HG03108 (cell line): ENCODE measurements around the gene KCNA2.

ENCODE experiments used
- ATAC-seq: cut with Tn5 transposase; IDR thresholded peaks from one replicate; pipeline ENCODE4 v1.9.1; 2021; ENCODE audit warnings: moderate library complexity; ENCODE audit not compliant: unreplicated experiment

Gene KCNA2

GRCh38 chr1:110630839-110631663 is 24.9 kb upstream of the KCNA2 start:
- ATAC-seq: peak; percentile 54

GRCh38 chr1:110628323-110629105 is 22.4 kb upstream of the KCNA2 start:
- ATAC-seq: no peak

- ATAC-seq: no peak
Observed at GRCh38 chr1:110627764-110628163, 21.6 kb upstream of the KCNA2 start.

GRCh38 chr1:110626889-110627288 is 20.7 kb upstream of the KCNA2 start:
- ATAC-seq: no peak

DNA sequence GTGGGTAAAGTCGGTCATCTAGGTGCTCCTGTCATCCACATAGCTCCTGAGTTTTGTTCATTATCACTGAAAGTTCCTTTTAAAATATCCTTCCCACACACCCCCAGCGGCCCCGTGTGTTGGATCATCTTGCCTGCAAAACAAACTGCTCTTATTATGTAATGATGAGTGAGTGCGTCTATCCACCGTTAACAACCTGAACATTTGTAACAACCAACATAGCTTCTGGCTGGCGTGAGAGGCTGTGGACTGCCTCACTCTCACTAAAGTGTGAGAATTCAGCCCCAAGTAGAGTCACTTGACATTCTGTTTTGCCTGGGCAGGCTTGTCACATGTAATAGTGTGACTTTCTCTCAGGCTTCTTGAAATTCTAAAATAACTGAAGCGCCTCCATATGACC is 14.5 kb upstream of the KCNA2 start:
- ATAC-seq: no peak

DNA sequence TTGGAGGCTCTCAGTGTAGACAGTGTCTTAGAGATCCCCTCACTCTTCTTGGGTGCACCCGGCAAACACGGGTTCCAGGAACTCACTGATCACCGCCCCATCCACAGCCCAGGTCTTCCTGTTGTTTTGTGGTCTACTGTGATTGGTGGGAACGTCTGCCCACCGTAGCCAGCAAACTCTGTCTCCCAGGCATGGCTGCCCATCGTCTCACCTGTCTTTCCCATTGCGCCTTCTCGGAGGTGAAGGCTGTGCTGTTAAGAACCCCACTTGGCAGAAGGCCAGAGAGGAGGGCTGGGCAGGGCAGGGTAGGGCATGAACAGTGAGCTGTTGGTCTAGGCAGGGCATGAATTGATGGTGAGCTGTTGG is 14.1 kb upstream of the KCNA2 start:
- ATAC-seq: no peak

- ATAC-seq: peak; percentile 76
Observed at GRCh38 chr1:110619412-110620249, 13.5 kb upstream of the KCNA2 start.

DNA sequence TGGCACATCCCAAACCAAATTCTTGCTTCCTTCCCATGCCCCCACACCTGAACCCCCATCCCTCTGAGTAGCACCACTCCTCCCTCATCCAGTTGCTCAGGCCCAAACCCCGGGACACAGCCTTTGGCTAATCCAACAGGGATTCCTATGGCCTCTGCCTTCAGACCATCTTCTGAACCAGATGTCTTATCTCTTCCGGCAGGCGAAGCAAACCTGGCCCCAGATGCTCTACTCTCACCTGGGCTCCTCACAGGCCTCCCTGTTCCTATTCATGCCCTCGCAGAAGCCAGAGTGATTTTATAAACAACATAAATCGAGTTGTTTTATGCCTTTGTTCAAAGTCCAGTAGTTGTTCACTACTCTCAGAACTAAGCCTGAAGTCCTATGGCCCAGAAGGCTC is 12.5 kb upstream of the KCNA2 start:
- ATAC-seq: no peak

DNA sequence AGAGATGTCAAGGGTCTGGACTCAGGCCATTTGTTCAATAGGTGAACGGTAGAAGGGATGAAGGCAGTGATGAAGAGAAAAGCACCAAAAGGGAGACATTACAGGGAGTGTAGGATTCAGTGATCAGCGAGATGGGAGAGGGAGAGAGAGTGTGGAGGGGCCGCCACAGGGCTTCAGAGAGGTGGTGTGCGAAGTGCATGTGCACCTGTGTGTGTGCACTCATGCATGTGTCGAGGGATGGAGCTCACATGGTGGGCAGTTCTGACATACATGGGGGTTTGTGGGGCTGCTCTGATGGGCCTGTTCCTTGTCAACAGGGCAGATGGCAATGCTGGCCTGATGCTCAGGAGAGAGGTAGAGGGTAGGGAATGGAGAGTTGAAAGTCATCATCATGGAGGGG is 11.4 kb upstream of the KCNA2 start:
- no peak for ATAC-seq

DNA sequence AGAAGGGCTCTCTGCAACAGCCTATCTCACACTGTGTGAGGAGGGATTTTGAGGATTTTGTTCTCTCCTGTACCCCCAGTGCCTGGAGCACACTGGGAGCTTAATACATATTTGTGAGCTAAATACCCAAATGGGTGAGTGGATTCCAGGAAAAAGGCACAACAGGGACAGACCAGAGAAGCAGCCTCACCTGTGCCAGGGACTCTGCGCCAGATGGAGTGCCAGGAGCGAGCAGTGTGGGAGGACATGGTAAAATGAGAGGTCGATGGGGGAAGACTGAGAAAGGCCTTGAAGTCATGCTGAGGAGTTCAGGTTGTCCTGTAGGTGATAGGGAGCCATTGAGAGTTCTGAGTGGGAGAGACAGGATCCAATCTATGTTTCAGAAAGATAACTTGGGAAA is 11.0 kb upstream of the KCNA2 start:
- no peak for ATAC-seq

DNA sequence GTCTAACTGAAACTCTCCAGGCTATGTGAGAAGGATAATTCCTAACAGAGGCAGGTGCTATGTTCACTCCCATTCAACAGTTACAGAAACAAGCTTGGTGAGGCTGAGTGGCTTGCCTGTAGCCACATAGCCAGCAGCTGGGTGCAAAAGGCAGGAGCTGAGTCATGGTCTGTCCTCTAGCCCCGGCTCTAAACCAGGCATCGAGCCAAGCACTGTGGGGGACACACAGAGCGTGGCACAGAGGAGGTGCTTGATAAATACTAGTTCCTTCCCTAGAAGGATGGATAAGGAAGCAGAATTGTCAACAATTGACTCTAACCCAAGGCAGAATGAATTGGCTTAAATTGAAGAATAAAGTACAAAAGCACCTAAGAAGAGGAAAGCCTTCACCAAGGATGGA is 10.4 kb upstream of the KCNA2 start:
- no peak for ATAC-seq

DNA sequence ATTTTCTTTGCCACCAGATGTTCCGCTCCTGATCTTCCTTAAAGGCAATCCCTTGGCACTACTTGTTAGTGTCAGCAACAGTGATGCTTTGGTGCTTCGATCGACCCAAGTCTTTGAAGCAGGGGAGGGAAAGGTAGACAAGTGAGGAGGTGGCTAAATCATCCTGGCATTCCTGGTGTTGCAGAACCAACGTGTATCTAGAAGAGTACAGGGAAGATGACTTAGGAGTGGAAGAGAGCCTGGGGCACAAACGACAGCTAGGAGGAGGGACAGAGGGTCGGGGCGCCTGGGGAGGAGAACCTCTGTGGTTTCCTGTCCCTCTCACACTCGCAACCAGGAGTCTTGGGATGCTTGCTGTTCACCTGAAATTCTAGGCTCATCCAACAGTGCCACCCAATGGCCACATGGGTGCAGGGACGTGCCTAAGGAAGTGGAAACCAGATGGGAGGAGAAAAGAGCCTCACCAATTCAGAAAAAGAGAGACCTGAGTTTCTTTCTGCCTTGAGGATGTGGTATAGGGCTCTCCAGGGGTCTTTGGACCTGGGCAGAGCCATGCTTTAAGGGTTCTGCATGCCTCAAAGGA is 9.5 kb upstream of the KCNA2 start:
- ATAC-seq: no peak

GRCh38 chr1:110612060-110612745 is 6.0 kb upstream of the KCNA2 start:
- no peak for ATAC-seq

DNA sequence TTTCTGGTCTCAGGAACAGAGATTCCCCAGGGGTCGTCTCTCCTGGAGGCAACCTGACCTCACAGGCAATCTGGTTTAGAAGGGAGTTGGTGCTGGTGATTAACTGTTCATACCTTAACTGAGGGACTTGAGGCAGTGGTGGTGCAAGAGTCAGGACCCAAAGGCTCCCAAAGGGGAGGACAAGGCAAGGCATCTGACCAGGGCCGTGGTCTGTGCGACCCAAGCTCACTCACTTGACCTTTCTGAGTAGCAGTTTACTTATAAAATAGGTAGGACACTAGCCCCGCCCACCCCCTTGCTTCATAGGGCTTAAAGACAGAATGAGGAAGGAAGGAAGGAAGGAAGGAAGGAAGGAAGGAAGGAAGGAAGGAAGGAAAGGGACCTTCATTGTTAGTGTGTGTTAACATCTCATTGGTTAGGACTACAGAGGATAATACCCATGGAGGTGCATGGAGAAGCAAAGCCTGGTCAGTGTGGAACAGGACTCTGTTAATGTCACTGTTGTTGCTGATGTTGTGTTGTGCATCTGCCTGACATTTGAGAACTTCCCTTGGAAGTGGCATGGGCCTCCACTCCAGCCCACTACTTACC is 4.6 kb upstream of the KCNA2 start:
- no peak for ATAC-seq

GRCh38 chr1:110610084-110610483 is 3.9 kb upstream of the KCNA2 start:
- no peak for ATAC-seq

DNA sequence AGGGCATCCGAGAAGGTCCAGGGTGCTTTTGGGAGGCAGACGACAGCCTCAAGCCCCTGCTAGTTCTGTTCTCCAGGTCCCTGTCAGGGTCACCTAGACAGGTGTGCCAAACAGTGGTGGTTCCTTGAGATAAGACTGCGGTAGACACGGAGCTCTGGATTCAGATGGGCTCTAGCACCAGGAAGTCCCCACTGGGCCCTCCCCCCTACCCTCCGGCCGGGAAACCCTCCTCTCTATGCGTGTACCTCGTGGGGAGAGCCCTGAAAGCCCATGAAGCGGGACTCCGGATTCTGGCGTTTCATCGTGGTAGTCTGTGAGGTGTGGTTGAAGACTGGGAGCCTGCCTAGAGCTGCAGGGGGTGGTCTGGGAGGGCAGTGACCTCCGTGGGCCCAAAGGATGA is 2.1 kb upstream of the KCNA2 start:
- ATAC-seq: no peak

GRCh38 chr1:110607536-110608230 is 1.5 kb upstream of the KCNA2 start:
- ATAC-seq: no peak

DNA sequence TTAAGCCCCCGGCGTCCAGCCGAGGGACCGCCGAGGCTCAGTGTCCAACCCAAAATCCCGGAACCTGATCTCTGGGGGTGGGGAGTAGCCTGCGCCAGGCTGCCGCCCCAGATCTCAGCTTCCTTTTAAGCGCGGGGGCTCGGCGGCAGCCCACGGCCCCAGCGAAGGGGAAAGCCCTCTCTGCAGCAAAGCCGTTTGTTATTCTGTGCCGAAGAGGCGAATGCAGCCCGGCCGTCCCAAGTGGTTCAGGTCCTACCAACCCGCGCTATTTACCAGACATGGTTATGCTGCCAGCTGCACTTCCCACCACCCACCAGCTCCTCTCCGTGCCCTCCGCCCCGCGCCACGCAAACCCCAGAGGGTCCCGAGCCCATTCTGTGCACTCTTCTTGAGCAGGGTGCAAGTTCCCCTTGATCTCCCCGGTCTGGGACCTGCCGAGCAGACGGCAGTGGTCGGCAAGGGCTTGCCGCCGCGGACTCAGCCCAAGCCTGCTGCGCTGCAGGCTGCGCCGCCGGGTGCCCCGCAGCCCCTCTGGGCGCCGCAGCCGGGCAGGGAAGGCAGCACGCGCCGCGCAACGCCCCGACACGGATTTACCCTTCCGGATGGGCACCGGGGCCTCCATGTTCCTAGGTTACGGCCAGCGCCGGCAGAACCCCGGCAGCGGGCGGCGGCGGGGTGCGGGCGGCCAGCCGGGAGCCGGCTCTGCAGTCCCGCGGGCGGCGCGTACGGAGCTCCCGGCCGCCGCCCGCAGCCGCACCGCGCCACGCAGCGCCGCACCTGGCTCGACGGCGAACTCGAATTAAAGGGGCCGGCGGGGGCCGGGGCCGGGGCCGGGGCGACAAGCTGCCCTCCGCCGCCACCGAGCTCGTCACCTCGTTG is 738 bp upstream of the KCNA2 start:
- no peak for ATAC-seq

DNA sequence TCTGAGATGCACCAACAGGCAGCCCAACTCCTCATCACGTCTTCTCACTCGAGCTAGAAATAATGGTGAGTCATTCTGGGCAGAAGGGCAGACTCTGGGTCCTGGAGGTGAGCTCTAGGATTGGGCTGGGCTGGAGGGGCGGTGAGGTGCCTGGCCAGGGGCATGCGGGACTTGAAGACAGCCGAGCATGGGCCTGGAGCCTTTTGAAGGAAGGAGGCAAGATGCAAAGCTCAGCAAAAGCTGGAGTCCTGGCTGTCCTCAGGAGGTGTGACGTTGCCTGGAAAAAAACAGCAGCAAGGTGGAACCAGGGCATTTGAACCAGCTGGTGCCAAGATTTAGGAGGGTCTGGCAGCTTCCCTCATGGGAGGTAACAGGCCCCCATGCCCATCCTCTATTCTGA is 712 bp downstream of the KCNA2 start:
- no peak for ATAC-seq
